ENCODE results near the gene ATP6V0A4. TPM values are rescaled to one million over a fixed set of nuclear protein-coding genes. Genes with fewer than 3 reads are reported as not detected.
A peak's percentile ranks its signal among the peaks of the same experiment; 100 is the strongest.

ATP6V0A4 gene
- total RNA-seq, 1 experiment from 2014 or later: 1.2 TPM

GRCh38 chr7:138667535-138668228, 130.3 kb downstream of the ATP6V0A4 start:
- H3K4me1 Mint-ChIP-seq (ENCODE audit: low read depth, unreplicated experiment): peaks cover 46% of the 10 kb centered on the region
- BruUV-seq (replicated peaks): no TSS peak

GRCh38 chr7:138666385-138666784, 131.6 kb downstream of the ATP6V0A4 start:
- BruUV-seq (replicated peaks): no TSS peak
- no peak overlapping the region for H3K27ac Mint-ChIP-seq (ENCODE audit: unreplicated experiment)
- peaks cover 45% of the 10 kb centered on the region for H3K4me1 ChIP-seq
- intact Hi-C loops (cut with micrococcal nuclease; ENCODE audit: unreplicated experiment): no loop called here
- H3K9me3 ChIP-seq: peaks cover 20% of the 10 kb centered on the region
- no peaks in the 10 kb centered on the region for H3K27me3 Mint-ChIP-seq (ENCODE audit: insufficient read depth, unreplicated experiment)
- peak overlapping the region; percentile 28 for H3K4me3 Mint-ChIP-seq (ENCODE audit: unreplicated experiment)
- H3K27me3 ChIP-seq (replicated peaks; ENCODE audit: control insufficient read depth, insufficient read depth, low read length): no peaks in the 10 kb centered on the region
- peak; percentile 34 to 52 for DNase-seq
- peaks cover 58% of the 10 kb centered on the region for H3K4me1 Mint-ChIP-seq (ENCODE audit: low read depth, unreplicated experiment)
- H3K36me3 Mint-ChIP-seq (ENCODE audit: insufficient read depth, unreplicated experiment): peaks cover 27% of the 10 kb centered on the region
- no peak overlapping the region for H3K4me3 ChIP-seq (ENCODE audit: low read depth, low read length)
- TF ChIP-seq CTCF (IDR thresholded peaks at IDR 0.05; ENCODE audit: insufficient read depth in 1 of 2, low read depth in 1 of 2, low read length in 1 of 2, severe bottlenecking in 1 of 2, unreplicated experiment in 1 of 2): no peak
- no peaks in the 10 kb centered on the region for H3K36me3 ChIP-seq (ENCODE audit: control insufficient read depth, insufficient read depth, low read length)
- ChIA-PET CTCF (interaction anchor here (0.7 kb wide), 1 partner anchor 72 kb away, joined by 3 read pairs; no protein-coding TSS in a partner anchor), POLR2A (no interaction called here)
- peaks cover 45% of the 10 kb centered on the region for H3K9me3 Mint-ChIP-seq (ENCODE audit: unreplicated experiment)

More at GRCh38 chr7:138667535-138668228, 130.3 kb downstream of the ATP6V0A4 start:
- ChIA-PET CTCF (no interaction called here), POLR2A (no interaction called here)
- H3K36me3 ChIP-seq (ENCODE audit: control insufficient read depth, insufficient read depth, low read length): no peaks in the 10 kb centered on the region
- H3K27me3 ChIP-seq (replicated peaks; ENCODE audit: control insufficient read depth, insufficient read depth, low read length): no peaks in the 10 kb centered on the region
- no peak overlapping the region for H3K4me3 ChIP-seq (ENCODE audit: low read depth, low read length)
- no peaks in the 10 kb centered on the region for H3K27me3 Mint-ChIP-seq (ENCODE audit: insufficient read depth, unreplicated experiment)
- H3K4me3 Mint-ChIP-seq (ENCODE audit: unreplicated experiment): no peak overlapping the region
- no peak for TF ChIP-seq CTCF (IDR thresholded peaks at IDR 0.05; ENCODE audit: insufficient read depth in 1 of 2, low read depth in 1 of 2, low read length in 1 of 2, severe bottlenecking in 1 of 2, unreplicated experiment in 1 of 2)
- peaks cover 32% of the 10 kb centered on the region for H3K4me1 ChIP-seq
- H3K36me3 Mint-ChIP-seq (ENCODE audit: insufficient read depth, unreplicated experiment): peaks cover 27% of the 10 kb centered on the region
- peaks cover 45% of the 10 kb centered on the region for H3K9me3 Mint-ChIP-seq (ENCODE audit: unreplicated experiment)
- H3K9me3 ChIP-seq: peaks cover 20% of the 10 kb centered on the region
- intact Hi-C loops (cut with micrococcal nuclease; ENCODE audit: unreplicated experiment): no loop called here
- H3K27ac Mint-ChIP-seq (ENCODE audit: unreplicated experiment): peak overlapping the region; percentile 42
- DNase-seq: no peak

GRCh38 chr7:138665669-138666140, 132.3 kb downstream of the ATP6V0A4 start:
- POLR2A ChIA-PET: no interaction called here
- Histone ChIP-seq H3K4me3 (ENCODE audit: low read depth, low read length) (no peak overlapping the region), H3K36me3 (ENCODE audit: control insufficient read depth, insufficient read depth, low read length) (no peaks in the 10 kb centered on the region), H3K4me1 (peaks cover 52% of the 10 kb centered on the region), H3K9me3 (peaks cover 20% of the 10 kb centered on the region), H3K27me3 (replicated peaks; ENCODE audit: control insufficient read depth, insufficient read depth, low read length) (no peaks in the 10 kb centered on the region)
- Mint-ChIP-seq H3K36me3 (ENCODE audit: insufficient read depth, unreplicated experiment) (peaks cover 27% of the 10 kb centered on the region), H3K9me3 (ENCODE audit: unreplicated experiment) (peaks cover 43% of the 10 kb centered on the region), H3K4me1 (ENCODE audit: low read depth, unreplicated experiment) (peaks cover 62% of the 10 kb centered on the region), H3K27me3 (ENCODE audit: insufficient read depth, unreplicated experiment) (no peaks in the 10 kb centered on the region), H3K27ac (ENCODE audit: unreplicated experiment) (no peak overlapping the region), H3K4me3 (ENCODE audit: unreplicated experiment) (no peak overlapping the region)
- no peak for DNase-seq
- CTCF ChIA-PET: no interaction called here
- no TSS peak for BruUV-seq (replicated peaks)
- intact Hi-C loops (cut with micrococcal nuclease; ENCODE audit: unreplicated experiment): no loop called here
- TF ChIP-seq CTCF (IDR thresholded peaks at IDR 0.05; ENCODE audit: insufficient read depth in 1 of 2, low read depth in 1 of 2, low read length in 1 of 2, severe bottlenecking in 1 of 2, unreplicated experiment in 1 of 2): no peak

Data from Caco-2 (cell line).